ENCODE results near the gene HSBP1L1. TPM values are rescaled to one million over a fixed set of nuclear protein-coding genes. Genes with fewer than 3 reads are reported as not detected.

The HSBP1L1 gene
- total RNA-seq, 1 donor from 2014 or later = 1.3 TPM

GRCh38 chr18:79975043-79975442, 10.6 kb downstream of the HSBP1L1 start:
- Histone ChIP-seq H3K4me1 (no peaks in the 10 kb centered on the region), H3K4me3 (no peak overlapping the region), H3K36me3 (peaks cover 27 to 53% of the 10 kb centered on the region in 2 donors), H3K27me3 (no peaks in the 10 kb centered on the region), H3K9me3 (no peaks in the 10 kb centered on the region), H3K27ac (no peak overlapping the region)
- DNase-seq (ENCODE audit: low spot score in 2 of 2) = no peak
- TF ChIP-seq CTCF (IDR thresholded peaks at IDR 0.05) = no peak
- intact Hi-C loops (cut with DNase I) = no loop called here

GRCh38 chr18:79975985-79976680, 11.7 kb downstream of the HSBP1L1 start:
- intact Hi-C loops (cut with DNase I) = no loop called here
- DNase-seq (ENCODE audit: low spot score in 2 of 2) = no peak
- no peak for TF ChIP-seq CTCF (IDR thresholded peaks at IDR 0.05)

GRCh38 chr18:79979843-79980242, 15.4 kb downstream of the HSBP1L1 start:
- TF ChIP-seq CTCF (IDR thresholded peaks at IDR 0.05) = no peak
- H3K27me3 ChIP-seq = no peaks in the 10 kb centered on the region
- H3K27ac ChIP-seq = no peak overlapping the region
- DNase-seq (ENCODE audit: low spot score in 2 of 2) = no peak
- H3K4me3 ChIP-seq = no peak overlapping the region
- peaks cover 2 to 12% of the 10 kb centered on the region in 2 donors for H3K36me3 ChIP-seq
- intact Hi-C loops (cut with DNase I) = loop anchor here (10.0 kb wide), 1 partner anchor 585 kb away; the partner anchor contains the start of gene NFATC1
- no peaks in the 10 kb centered on the region for H3K9me3 ChIP-seq
- H3K4me1 ChIP-seq = no peaks in the 10 kb centered on the region

More at GRCh38 chr18:79975985-79976680, 11.7 kb downstream of the HSBP1L1 start:
- no peak overlapping the region for H3K4me3 ChIP-seq
- H3K36me3 ChIP-seq = peaks cover 19 to 44% of the 10 kb centered on the region in 2 donors
- no peaks in the 10 kb centered on the region for H3K9me3 ChIP-seq
- no peak overlapping the region for H3K27ac ChIP-seq
- no peaks in the 10 kb centered on the region for H3K4me1 ChIP-seq
- no peaks in the 10 kb centered on the region for H3K27me3 ChIP-seq

GRCh38 chr18:79980585-79980984, 16.1 kb downstream of the HSBP1L1 start:
- H3K4me1 ChIP-seq = no peaks in the 10 kb centered on the region
- intact Hi-C loops (cut with DNase I) = loop anchor here (10.0 kb wide), 1 partner anchor 586 kb away; the partner anchor contains the start of gene NFATC1
- no peaks in the 10 kb centered on the region for H3K9me3 ChIP-seq
- H3K27me3 ChIP-seq = no peaks in the 10 kb centered on the region
- no peak overlapping the region for H3K27ac ChIP-seq
- no peak for DNase-seq (ENCODE audit: low spot score in 2 of 2)
- peaks cover 0 to 12% of the 10 kb centered on the region in 2 donors for H3K36me3 ChIP-seq
- no peak for TF ChIP-seq CTCF (IDR thresholded peaks at IDR 0.05)
- no peak overlapping the region for H3K4me3 ChIP-seq

- no peak for TF ChIP-seq CTCF (IDR thresholded peaks at IDR 0.05)
- peaks cover 0 to 8% of the 10 kb centered on the region in 2 donors for H3K36me3 ChIP-seq
- H3K4me1 ChIP-seq = peaks cover 5 to 8% of the 10 kb centered on the region in 2 donors
- no peak for DNase-seq (ENCODE audit: low spot score in 2 of 2)
- no peak overlapping the region for H3K4me3 ChIP-seq
- no peaks in the 10 kb centered on the region for H3K27me3 ChIP-seq
- intact Hi-C loops (cut with DNase I) = loop anchor here (10.0 kb wide), 1 partner anchor 588 kb away; the partner anchor contains the start of gene NFATC1
- no peak overlapping the region for H3K27ac ChIP-seq
- no peaks in the 10 kb centered on the region for H3K9me3 ChIP-seq
Observed at GRCh38 chr18:79982736-79983135, 18.3 kb downstream of the HSBP1L1 start.

All from ascending aorta (tissue), 2 donors.